ENCODE data around the gene MTG2.

The MTG2 gene

GRCh38 chr20:62235777-62236157, 52.9 kb downstream of the MTG2 start:
- DNase-seq (ENCODE audit: low spot score), result no peak

GRCh38 chr20:62236200-62236599, 53.4 kb downstream of the MTG2 start:
- DNase-seq (ENCODE audit: low spot score), result no peak

GRCh38 chr20:62236766-62237513, 54.1 kb downstream of the MTG2 start:
- DNase-seq (ENCODE audit: low spot score), result no peak

- no peak for DNase-seq (ENCODE audit: low spot score)
These were observed 54.6 kb downstream of the MTG2 start for GRCh38 chr20:62237514-62237800.

GRCh38 chr20:62237801-62238568, 55.2 kb downstream of the MTG2 start, which contains the start of gene OSBPL2:
Gene OSBPL2 (plus strand): TSS chr20:62238521. CDS start chr20:62256185, 17,664 bp downstream.
- peak; percentile 99 for DNase-seq (ENCODE audit: low spot score)

- DNase-seq (ENCODE audit: low spot score), result no peak
These were observed 55.9 kb downstream of the MTG2 start for GRCh38 chr20:62238569-62239277.

- no peak for DNase-seq (ENCODE audit: low spot score)
These were observed 56.6 kb downstream of the MTG2 start for GRCh38 chr20:62239278-62239879.

- DNase-seq (ENCODE audit: low spot score), result no peak
These were observed 57.3 kb downstream of the MTG2 start for GRCh38 chr20:62240020-62240685.

GRCh38 chr20:62241506-62241905, 58.7 kb downstream of the MTG2 start:
- no peak for DNase-seq (ENCODE audit: low spot score)

GRCh38 chr20:62242176-62242575, 59.3 kb downstream of the MTG2 start:
- no peak for DNase-seq (ENCODE audit: low spot score)

GRCh38 chr20:62243106-62243505, 60.3 kb downstream of the MTG2 start:
- no peak for DNase-seq (ENCODE audit: low spot score)

GRCh38 chr20:62243906-62244515, 61.2 kb downstream of the MTG2 start:
- no peak for DNase-seq (ENCODE audit: low spot score)

- DNase-seq (ENCODE audit: low spot score), result no peak
These were observed 61.8 kb downstream of the MTG2 start for GRCh38 chr20:62244644-62245108.

GRCh38 chr20:62245911-62246280, 63.1 kb downstream of the MTG2 start:
- no peak for DNase-seq (ENCODE audit: low spot score)

GRCh38 chr20:62246431-62246830, 63.6 kb downstream of the MTG2 start:
- DNase-seq (ENCODE audit: low spot score), result no peak

GRCh38 chr20:62246872-62247652, 64.2 kb downstream of the MTG2 start:
- no peak for DNase-seq (ENCODE audit: low spot score)

GRCh38 chr20:62248890-62249560, 66.2 kb downstream of the MTG2 start:
- DNase-seq (ENCODE audit: low spot score), result no peak

- no peak for DNase-seq (ENCODE audit: low spot score)
These were observed 69.6 kb downstream of the MTG2 start for GRCh38 chr20:62252342-62252966.

Measured in CD4-positive, alpha-beta T cell treated with Interleukin-6 at 100 ng/mL for 8 hours (primary cell).